KBM-7 (cell line): ENCODE results near the gene PPP1R14B.

Experiments
- DNase-seq: peaks from one replicate; pipeline ENCODE4 v3.0.0-alpha.2; 2015
- in situ Hi-C: fragments of 300-500 bp; cut with MboI; formaldehyde crosslinking; loops from 2 replicates; pipeline ENCODE4 v1.14.3; 2020; ENCODE audit warnings: low sequenced_read_pairs, low pct_unique_long_range_greater_than_20kb, mixed read lengths

Gene PPP1R14B

DNA sequence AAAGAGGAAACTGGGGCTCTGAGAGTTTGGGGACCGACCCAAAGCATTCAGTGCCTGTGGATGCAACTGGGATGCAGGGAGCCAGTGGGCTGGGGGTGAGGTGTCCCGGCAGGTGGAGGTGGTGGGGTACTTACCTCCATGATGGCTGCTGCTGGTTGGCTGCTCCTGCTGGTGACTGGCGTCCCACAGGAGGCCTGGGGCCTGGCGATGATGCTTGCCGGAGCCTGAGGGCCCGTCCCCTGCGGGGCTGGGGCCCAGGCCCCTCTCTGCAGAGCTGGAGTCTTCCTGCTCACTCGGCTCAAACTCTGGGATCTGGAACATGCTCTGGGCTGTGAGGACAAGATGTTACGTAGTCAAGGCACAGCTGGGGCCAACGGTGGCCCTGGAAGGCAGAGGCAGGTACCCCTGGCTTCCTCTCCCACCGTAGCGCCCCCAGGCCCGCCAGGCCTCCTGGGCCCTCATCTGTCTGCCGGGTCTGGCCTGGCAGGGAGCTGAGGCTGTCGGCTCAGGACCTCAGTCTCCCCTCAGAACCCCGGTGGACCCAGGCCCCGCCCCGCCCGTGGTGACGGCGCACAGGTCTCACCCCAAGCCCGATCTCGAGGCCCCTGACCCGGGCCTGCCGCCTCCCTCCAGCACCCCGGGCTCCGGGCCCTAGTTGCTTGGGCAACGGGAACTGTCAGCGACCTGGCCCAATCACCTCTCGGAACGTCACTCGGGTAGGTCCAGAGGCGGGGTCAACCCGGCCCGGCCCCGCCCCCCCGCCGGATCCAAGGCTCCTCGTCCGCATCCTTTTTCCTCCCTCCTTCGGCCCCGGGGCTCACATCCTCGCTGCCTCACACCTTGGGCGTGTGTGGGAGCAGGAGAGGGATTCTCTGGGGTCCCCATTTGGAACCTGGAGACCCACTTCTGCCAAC is 37.6 kb upstream of the PPP1R14B start, which contains the start of gene BAD:
Gene BAD (minus strand): TSS at position 618 of the 914 bp plus-strand sequence. CDS start 297 bp downstream, at position 321.
- in situ Hi-C loops, result no loop called here
- DNase-seq, result peak; percentile 94

DNA sequence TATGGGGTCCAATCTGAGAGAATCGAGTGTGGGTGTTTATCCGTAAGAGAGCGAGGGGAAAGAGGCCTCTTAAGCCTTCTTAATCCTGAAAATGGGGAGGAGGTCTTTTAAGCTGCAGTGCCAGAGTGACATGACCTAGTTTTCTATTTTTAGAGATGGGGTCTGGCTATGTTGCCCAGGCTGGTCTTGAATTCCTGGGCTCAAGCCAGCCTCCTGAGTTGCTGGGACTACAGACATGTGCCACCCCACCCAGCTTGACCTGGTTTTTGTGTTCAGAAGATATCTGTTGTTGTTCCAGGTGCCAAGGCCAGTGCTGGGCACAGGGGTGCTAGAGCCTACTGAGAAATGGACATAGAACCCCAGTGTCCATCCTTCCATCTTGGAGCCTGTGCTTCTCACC is 36.3 kb upstream of the PPP1R14B start:
- in situ Hi-C loops, result no loop called here
- DNase-seq, result no peak

DNA sequence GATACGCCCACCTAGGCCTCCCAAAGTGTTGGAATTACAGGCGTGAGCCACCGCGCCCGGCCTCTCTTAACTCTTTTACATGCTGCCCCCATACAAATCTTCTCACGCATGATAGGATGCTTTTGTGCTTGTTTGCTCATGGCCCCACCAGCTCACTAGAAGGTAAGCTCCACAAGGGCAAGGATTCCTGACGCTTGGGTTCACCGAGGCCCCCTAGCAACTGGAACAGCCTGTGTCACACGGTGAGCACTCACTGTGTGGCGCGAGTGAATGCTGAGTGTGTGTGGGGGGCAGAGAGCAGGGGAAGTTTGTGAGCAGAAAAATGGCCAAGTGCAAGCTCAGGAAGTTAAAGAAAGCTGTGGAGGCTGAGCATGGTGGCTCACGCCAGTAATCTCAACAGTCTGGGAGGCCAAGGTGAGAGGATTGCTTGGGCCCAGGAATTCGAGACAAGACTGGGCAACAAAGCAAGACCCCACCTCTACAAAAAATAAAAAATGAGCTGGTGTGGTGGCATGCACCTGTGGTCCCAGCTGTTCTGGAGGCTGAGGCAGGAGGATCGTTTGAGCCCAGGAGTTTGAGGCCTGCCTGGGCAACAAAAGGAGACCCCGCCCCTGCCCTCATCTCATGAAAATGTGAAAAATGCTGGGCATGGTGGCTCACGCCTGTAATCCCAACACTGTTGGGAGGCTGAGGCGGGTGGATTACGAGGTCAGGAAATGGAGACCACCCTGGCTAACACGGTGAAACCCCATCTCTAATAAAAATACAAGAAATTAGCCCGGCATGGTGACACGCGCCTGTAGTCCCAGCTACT is 35.4 kb upstream of the PPP1R14B start:
- DNase-seq, result no peak
- in situ Hi-C loops, result no loop called here

DNA sequence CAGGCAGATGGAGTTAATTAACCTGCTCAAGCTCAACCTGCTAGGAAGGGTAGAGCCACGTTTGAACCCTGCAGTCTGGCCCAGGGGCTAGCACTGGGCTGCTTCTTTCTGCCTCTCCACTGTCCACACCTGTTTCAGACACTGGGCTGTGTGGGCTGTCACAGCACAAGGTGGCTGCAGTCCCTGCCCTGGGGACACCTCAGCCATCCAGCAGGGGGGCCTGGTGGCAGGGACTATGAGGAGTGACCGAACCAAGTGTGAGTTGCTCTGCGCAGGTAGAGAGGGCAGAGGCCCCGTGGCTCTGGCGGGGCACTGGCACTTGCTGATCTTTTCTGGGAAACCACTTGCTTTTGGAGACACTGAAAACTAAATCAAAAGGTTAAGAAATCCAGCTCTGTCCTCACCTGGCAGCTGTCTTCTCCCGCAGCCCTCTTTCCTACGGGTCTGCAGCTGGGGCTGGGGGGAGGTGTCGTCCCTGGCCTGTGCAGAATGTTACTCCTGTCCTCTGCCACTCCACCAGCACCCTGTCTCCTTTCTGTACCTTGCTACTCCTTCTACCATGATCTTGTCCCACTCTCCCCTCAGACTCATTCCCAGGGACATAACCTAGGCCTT is 31.9 kb upstream of the PPP1R14B start:
- in situ Hi-C loops, result no loop called here
- DNase-seq, result no peak

DNA sequence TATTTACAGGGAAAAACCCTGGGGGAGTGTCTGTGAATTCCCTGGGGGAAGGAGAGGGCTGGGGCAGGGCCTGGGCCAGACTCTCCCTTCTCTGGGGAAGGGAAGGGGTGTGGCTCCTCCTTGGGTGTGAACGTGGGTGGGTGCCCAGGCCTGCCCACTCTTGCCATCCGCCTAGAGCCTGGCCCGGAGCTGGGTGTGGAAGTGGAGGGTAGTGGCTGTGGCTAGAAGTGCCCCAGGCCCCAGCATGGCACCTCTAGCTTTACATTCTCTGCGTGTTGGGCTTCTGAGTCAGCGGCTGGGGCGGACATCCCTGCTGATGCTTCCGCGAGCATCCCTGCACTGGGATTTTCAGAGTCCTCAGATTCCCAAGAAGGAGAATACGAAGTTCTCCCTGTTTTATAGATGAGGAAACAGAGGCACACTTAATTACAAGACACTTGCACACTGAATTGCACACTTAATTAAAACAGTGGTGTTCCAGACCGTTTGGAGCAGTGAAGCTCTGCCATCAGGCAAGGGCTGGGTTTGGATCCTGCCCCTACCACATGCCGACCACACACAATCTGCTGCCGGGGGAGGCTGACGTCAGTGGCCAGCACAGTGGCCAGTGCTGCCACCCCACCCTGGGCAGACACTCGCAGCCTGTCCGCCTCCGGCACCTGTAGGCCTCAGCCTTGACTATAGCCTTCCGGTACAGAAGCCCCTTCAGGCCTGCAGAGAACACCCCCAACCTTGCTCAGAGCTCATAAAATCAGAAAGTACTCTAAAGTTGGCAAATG is 30.1 kb upstream of the PPP1R14B start:
- in situ Hi-C loops, result no loop called here
- DNase-seq, result no peak

DNA sequence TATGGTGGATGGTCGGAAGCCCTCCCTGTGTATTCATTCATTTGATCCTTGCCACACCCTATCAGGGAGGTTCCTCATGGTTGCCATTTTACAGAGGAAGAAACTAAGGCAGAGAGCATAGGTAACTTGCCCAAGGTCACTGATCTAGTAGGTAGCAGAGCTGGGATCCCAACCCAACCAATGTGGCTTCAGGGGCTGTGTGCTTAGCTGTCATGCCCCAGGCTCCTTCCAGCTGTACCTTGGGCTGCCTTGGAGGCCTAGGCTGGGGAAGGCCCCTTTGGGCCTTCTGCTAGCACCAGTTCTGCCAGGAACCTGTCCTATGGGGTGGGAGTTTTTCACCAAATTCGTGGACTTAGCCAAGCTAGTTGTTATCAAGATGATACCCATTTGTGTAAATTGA is 29.1 kb upstream of the PPP1R14B start:
- in situ Hi-C loops, result no loop called here
- DNase-seq, result no peak

DNA sequence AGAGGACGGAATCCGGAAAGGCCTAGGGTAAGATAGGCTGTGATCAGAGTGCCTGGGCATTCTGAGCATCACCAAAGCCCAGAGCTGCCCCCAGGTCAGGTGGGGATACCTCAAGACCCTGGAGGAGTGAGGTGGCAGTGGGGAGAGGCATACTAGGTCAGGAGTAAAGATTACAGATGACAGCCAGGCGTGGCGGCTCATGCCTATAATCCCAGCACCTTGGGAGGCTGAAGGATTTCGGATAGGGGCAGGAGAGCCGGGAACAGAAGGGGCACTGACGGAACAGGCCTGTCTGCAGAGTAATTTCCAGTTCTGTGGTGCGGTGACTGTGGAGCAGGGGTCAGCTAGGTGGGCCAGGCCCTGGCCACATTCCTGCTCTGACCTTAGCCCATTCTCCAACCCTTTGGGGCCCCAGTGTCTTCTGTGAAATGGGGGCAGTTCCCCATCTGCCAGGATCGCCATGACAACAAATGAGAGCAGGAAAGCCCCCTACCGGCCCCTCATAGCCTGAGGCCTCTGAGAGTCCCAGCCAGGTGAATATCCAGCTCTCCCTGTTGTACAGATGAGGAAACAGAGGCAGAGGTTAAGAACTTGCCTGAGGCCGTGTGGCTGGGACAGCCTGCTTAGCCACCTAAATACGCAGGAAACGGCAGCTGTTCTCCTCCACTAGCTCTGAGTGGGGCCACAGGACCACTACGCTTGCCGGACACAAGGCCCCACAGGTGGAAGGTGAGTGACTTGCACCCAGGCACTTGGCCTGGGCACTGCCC is 28.5 kb upstream of the PPP1R14B start:
- in situ Hi-C loops, result no loop called here
- no peak for DNase-seq

DNA sequence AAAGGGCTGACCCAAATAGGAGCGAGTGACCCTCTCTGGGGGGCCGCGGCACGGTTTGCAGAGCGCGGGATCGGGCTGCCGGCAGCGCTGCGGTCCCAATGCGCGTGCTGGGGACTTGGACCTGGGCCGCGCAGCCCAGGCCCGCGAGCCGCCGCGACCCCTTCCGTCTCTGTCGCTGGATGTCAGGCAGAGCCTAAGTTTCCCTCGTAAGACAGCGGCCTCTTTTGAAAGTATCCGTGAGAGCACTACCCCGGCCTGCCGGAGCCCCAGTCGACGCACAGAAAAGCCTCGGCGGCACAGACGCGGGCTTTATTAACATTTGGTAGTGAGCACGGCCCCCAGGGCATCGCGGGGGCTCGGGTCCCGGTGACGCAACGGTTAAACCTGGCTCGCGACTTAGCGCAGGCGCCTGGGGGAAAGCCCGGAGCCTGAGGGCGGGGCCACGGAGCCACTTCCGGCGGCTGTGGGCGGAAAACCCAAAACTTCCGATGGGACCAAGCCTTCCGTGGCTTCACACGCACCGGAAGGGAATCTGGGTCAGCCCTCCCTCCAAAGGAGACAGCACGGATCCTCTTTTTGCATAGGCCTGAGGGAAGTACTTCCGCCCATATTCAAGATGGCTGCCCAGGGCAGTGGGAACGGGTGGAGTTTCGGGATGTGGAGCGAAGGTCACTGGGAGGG is 22.9 kb upstream of the PPP1R14B start:
- in situ Hi-C loops, result no loop called here
- peak; percentile 100 for DNase-seq

DNA sequence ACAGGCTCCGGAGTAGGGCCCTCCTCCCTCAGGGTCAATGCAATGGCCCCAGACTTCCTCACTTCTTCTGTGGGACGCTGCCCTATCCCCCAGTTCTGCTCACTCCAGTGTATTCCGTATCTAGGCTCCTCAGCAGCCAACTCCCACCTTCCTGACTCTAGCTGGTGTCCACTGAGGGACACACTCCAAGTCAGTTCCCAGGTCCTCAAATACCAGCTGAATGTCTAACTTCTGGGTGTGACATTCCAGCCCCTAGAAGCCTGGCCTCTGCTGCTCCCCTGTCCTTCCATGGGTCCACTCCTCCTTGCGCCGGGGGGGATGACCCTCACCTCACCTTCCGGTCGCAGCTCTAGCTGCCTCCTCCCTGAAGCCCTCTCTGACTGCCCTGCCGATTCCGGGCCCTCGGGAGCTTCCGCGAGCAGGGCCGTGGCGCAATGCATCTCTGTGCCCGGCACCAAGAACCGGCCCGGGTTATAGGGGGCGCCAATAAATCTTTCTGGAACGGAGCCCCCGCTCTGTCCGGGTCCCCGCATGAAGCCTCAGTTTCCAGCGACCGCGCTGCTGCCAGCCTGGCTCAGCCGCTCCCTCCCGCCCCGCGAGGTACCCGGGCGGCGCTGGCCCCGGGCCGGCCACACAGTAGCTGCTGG is 22.3 kb upstream of the PPP1R14B start:
- in situ Hi-C loops, result no loop called here
- peak; percentile 57 for DNase-seq

DNA sequence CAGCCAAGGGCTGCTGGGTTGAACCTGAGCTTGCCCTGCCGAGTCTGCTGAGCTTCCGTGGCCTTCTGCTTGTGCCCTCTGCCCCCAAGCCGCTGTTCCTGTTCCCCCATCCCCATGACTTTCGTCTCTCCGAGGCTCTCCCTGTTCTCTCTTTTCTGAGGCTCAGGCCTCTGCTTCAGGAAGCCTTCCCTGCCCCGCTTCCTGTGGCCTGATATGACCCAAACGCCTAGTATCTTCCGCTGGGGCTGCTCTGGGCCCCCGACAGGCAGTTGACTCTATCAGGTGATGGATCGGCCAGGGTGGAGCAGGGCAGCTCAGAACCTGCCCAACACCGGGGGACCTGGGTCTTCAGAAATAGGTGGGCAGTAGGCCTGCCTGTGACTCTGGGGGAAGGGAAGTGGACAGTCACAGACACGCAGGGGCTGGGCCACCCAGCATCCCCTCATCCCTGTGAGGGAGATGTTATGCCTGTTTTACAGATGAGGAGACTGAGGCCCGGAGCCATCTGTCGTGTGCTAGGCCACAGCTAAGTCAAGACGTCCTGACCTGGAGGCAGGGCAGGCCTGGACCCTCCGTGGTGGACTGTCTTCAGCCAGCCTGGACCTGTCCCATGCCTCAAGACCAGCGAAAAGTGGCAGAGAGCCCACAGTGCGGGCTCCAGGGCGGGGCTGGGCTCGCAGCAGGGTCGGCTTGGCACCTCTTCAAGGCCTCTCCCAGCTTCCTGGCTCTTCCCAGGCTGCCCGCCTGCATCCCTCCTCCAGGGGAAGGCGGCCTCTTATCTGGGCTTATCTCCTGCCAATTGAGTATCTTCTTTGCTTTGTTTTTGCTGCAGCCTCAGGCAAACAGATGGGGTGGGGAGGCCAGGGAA is 21.5 kb upstream of the PPP1R14B start:
- DNase-seq, result peak; percentile 57
- in situ Hi-C loops, result no loop called here

DNA sequence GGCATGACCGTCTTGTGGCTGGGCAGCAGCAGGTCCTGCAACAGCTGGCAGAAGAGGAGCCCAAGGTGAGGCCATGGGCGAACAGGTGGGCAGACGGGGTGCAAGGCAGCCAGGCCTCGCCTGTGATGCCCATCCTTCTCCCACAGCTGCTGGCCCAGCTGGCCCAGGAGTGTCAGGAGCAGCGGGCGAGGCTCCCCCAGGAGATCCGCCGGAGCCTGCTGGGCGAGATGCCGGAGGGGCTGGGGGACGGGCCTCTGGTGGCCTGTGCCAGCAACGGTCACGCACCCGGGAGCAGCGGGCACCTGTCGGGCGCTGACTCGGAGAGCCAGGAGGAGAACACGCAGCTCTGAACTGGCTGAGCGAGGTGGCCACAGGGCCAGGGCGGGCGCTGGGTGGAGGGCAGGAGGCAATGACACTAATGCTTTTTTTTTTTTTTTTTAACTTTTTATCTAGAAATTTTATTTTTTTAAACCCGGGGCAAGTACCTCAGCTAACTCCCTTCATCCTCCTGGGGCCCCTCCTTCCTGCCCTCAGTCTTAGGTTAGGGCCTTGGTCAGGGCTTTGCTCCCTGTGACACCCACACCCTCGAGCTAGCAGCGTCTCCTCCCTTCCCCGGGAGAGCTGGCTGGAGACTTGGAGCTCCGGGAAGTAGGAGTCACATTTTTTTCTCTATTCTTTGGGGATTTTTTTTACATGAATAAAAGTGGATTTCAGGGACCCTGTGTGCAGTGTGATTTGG is 20.6 kb upstream of the PPP1R14B start:
- DNase-seq, result no peak
- in situ Hi-C loops, result no loop called here

DNA sequence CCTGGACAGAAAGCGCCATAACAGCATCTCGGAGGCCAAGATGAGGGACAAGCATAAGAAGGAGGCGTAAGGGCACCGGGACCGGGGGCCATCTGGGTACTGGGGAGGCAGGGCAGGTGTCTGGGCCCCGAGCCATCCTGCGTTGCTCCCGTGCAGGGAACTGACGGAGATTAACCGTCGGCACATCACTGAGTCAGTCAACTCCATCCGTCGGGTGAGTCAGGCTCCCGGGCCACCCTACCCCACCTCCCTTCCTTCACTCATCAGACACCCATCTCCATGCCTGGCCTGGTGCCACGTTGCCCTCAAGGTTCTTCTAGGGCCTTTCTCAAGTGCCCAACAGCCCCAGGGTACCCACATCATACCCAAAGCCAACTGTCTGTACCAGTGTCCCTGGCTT is 19.6 kb upstream of the PPP1R14B start:
- in situ Hi-C loops, result no loop called here
- no peak for DNase-seq

DNA sequence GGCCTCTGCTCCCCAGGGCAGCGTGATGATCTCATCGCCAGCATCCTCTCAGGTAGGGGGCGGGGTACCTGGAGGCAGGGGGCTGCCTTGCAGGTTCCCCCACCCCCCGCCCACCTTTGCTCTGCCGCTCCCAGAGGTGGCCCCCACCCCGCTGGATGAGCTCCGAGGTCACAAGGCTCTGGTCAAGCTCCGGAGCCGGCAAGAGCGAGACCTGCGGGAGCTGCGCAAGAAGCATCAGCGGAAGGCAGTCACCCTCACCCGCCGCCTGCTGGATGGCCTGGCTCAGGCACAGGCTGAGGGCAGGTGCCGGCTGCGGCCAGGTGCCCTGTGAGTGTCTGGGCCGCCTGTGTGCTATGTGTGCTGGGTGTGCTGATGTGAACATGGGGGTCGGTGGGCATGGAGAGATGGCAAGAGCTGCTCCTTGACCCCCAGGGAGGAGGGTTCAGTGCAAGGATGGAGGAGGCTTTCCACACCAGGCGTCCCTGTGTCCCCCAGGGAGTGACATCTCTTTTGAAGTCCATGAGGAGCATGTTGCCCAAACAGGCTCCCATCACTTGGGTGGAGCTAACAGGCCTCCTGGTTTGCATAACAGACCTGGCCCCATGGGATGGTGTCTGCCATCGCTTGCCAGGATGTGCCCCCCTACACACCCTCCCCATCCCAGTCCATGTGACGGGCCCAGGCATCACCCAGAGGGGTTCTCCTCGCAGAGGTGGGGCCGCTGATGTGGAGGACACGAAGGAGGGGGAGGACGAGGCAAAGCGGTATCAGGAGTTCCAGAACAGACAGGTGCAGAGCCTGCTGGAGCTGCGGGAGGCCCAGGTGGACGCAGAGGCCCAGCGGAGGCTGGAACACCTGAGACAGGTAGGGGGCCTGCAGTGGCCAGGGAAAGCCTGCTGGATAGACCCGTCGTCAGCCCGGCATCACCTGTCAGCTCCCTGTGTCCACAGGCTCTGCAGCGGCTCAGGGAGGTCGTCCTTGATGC is 18.7 kb upstream of the PPP1R14B start:
- in situ Hi-C loops, result no loop called here
- no peak for DNase-seq

DNA sequence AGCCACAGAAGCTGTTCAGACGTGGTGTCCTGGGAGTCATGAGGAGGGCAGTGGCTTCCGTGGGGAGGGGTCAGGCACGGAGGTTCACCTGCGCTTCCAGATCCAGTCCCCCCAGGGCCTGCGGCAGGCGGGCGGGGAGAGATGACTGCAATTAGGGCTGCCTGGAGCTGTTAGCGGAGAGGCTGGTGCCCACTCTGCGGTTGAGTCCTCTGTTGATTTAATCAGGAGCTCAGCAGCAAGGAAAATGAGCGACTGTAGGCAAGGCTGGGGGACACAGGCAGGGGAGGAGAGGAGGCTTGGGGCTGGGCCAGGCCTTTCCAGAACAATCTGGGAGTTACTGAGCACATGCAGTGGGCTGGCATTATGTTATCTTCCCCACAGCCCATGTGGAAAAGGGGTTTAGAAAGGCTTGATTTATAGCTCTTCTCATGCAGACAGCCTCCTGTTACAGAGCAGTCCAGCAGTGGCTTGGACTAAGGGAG is 17.7 kb upstream of the PPP1R14B start:
- in situ Hi-C loops, result no loop called here
- no peak for DNase-seq

DNA sequence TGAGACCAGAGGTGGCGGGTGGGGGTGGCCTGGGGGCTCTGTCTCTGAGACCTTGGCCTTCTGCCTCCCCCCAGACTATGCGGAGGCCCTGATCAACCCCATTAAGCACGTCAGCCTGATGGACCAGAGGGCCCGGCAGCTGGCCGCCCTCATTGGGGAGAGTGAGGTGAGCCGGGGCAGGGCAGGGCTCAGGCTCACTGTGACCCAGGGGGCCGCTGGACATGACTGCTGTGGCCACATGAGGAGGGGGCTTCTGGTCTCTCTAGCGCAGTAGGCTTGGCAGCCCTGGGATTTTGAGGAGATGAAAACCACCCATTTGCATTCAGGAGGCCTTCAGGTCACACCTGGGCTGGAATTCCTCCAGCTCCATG is 17.2 kb upstream of the PPP1R14B start:
- no peak for DNase-seq
- in situ Hi-C loops, result no loop called here
